A549 treated with Mapracorat at 1 μM for 4 hours (cell line): ENCODE data around the gene TMEM214. TPM values are rescaled to one million over a fixed set of nuclear protein-coding genes. Genes with fewer than 3 reads are reported as not detected.

Experiments
- total RNA-seq: library from RNA; stranded (reverse); fragments of 200-300 nt; extraction: Qiagen RNA extraction; gene quantifications from 5 replicates; pipeline ENCODE4 v1.2.3, GENCODE V29; 2022

The TMEM214 gene, protein sequence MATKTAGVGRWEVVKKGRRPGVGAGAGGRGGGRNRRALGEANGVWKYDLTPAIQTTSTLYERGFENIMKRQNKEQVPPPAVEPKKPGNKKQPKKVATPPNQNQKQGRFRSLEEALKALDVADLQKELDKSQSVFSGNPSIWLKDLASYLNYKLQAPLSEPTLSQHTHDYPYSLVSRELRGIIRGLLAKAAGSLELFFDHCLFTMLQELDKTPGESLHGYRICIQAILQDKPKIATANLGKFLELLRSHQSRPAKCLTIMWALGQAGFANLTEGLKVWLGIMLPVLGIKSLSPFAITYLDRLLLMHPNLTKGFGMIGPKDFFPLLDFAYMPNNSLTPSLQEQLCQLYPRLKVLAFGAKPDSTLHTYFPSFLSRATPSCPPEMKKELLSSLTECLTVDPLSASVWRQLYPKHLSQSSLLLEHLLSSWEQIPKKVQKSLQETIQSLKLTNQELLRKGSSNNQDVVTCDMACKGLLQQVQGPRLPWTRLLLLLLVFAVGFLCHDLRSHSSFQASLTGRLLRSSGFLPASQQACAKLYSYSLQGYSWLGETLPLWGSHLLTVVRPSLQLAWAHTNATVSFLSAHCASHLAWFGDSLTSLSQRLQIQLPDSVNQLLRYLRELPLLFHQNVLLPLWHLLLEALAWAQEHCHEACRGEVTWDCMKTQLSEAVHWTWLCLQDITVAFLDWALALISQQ
- total RNA-seq = 53.5 to 68.3 TPM (median 65.9 TPM) in 5 replicates

GRCh38 chr2:27032495-27033252, at the start of gene TMEM214:
TMEM214 (plus strand) TSS chr2:27032965; CDS start chr2:27033016, 51 bp downstream.

DNA sequence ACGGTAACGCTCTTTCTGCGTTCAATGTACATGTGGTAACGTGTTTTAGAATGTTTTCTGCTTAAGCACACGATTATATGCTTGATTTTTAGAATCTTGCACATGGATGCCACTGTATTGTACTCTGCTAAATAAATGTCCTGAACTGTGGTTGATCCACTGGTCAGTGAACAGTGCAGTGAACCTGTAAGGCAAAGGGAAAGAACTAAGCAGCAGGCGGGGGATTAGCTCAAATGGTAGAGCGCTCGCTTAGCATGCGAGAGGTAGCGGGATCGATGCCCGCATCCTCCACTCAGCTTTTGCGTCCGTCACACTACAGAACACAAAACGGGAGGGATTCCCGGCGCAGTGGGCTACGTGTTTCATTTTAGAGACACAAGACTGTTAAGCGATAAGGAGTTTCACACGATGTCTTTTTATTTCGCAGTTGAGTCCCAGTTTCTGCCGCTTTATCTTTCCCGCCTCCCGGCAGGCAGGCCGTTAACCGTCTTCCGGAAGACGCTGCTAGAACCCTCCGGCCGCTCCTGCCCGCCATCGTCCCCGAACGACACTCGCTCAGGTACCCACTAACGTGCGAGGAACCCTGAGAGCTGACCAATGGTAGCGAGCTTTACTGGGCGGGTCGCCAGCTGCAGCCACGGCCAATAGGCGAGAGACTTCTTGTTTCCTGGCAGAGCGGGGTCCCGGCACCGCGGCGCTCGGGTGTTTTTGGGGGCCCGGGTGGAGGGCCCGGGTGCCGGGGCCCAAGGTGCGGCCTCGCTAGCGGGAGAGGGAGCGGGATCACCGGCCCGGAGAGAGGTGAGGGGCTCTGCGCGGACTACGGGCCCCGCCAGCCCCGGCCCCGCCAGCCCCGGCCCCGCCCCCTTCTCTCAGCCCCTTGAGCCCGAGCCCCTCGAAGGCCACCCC, 18.5 kb downstream of the TMEM214 start, which contains the start of gene AGBL5:
Gene AGBL5, plus strand, starts transcription at position 673 of the 906 bp plus-strand sequence. CDS start 1,291 bp downstream, outside the sequence.

GRCh38 chr2:27071277-27071989, 38.7 kb downstream of the TMEM214 start, which contains the start of gene OST4:
OST4 (minus strand) TSS chr2:27071654.

GRCh38 chr2:27078267-27079194, 45.8 kb downstream of the TMEM214 start, which contains the start of gene EMILIN1:
EMILIN1 (plus strand) TSS chr2:27078615; CDS start chr2:27079066, 451 bp downstream.

GRCh38 chr2:27086724-27087593, 54.2 kb downstream of the TMEM214 start, which contains the start of gene KHK:
KHK (plus strand) TSS chr2:27086772; CDS start chr2:27087260, 488 bp downstream.

Other genes with a start within 250 kb of the TMEM214 start
- gene CENPA, start 246.9 kb upstream of the TMEM214 start, total RNA-seq = 40.4 to 56.5 TPM (median 52.3 TPM) in 5 replicates
- 3.6 to 7.7 TPM (median 5.3 TPM) in 5 replicates for gene DPYSL5, start 184.8 kb upstream of the TMEM214 start, total RNA-seq
- gene MAPRE3, start 62.3 kb upstream of the TMEM214 start, total RNA-seq = 9.4 to 12.8 TPM (median 10.7 TPM) in 5 replicates
- 28.1 to 32.0 TPM (median 30.4 TPM) in 5 replicates for gene AGBL5, start 18.7 kb downstream of the TMEM214 start, total RNA-seq
- gene OST4, start 38.7 kb downstream of the TMEM214 start, total RNA-seq = 539 to 642 TPM (median 562 TPM) in 5 replicates
- gene EMILIN1, start 45.6 kb downstream of the TMEM214 start, total RNA-seq = 0.27 to 0.56 TPM (median 0.47 TPM) in 5 replicates
- gene KHK, start 53.8 kb downstream of the TMEM214 start, total RNA-seq = 7.6 to 10.4 TPM (median 10.2 TPM) in 5 replicates
- 7.3 to 9.0 TPM (median 8.4 TPM) in 5 replicates for gene CGREF1, start 86.2 kb downstream of the TMEM214 start, total RNA-seq
- 0.77 to 2.1 TPM (median 1.5 TPM) in 5 replicates for gene ABHD1, start 90.8 kb downstream of the TMEM214 start, total RNA-seq
- 44.7 to 60.1 TPM (median 58.3 TPM) in 5 replicates for gene PREB, start 101.7 kb downstream of the TMEM214 start, total RNA-seq
- not detected in 5 replicates for gene PRR30, start 106.4 kb downstream of the TMEM214 start, total RNA-seq
- not detected in 5 replicates for gene TCF23, start 116.0 kb downstream of the TMEM214 start, total RNA-seq
- 206 to 230 TPM (median 222 TPM) in 5 replicates for gene ATRAID, start 179.1 kb downstream of the TMEM214 start, total RNA-seq
- gene SLC5A6, start 179.3 kb downstream of the TMEM214 start, total RNA-seq = 61.6 to 71.0 TPM (median 63.7 TPM) in 5 replicates
- gene CAD, start 184.4 kb downstream of the TMEM214 start, total RNA-seq = 51.1 to 65.2 TPM (median 61.1 TPM) in 5 replicates
- gene SLC30A3, start 230.1 kb downstream of the TMEM214 start, total RNA-seq = 2.1 to 4.0 TPM (median 3.3 TPM) in 5 replicates
- not detected in 5 replicates for gene DNAJC5G, start 242.5 kb downstream of the TMEM214 start, total RNA-seq
- gene TRIM54, start 249.5 kb downstream of the TMEM214 start, total RNA-seq = 0.70 to 1.3 TPM (median 0.91 TPM) in 5 replicates